Bronchial epithelial cell (primary cell): ENCODE data around the gene HAPLN2. TPM values are rescaled to one million over a fixed set of nuclear protein-coding genes. Genes with fewer than 3 reads are reported as not detected.

ENCODE experiments used
- DNase-seq: peaks from one replicate; pipeline ENCODE4 v3.0.0-alpha.2; 2010; ENCODE audit warnings: low read depth
- FAIRE-seq: peaks from 2 replicates; lab custom pipeline; 2011; peaks lifted over from hg19 to GRCh38; lab: Jason Lieb, UNC
- H3K27me3 ChIP-seq: 2 replicates; pipeline ENCODE4 v1.5.1; 2011; ENCODE audit warnings: low read length; ENCODE audit not compliant: control insufficient read depth, insufficient read depth
- H3K36me3 ChIP-seq: 2 replicates; pipeline ENCODE4 v1.5.1; 2011; ENCODE audit warnings: low read length; ENCODE audit not compliant: control insufficient read depth, insufficient read depth
- H3K4me3 ChIP-seq: 2 replicates; pipeline ENCODE4 v1.5.1; 2011; ENCODE audit warnings: mild to moderate bottlenecking, low read depth, low read length, control low read depth
- total RNA-seq: library from RNA; depleted of rRNA; stranded (reverse); fragments of >200 nt; gene quantifications from 2 replicates; pipeline ENCODE4 v1.2.1, GENCODE V29; 2014
- TF ChIP-seq, protein P1 (sequence below): IDR thresholded peaks from 2 replicates; pipeline ENCODE4 v1.5.1; 2011; ENCODE audit warnings: mild to moderate bottlenecking, moderate library complexity, low read length, control low read depth, inconsistent platforms; ENCODE audit not compliant: insufficient read depth, severe bottlenecking

Gene HAPLN2
- total RNA-seq, 1 donor from 2014 or later = under 0.01 TPM

DNA sequence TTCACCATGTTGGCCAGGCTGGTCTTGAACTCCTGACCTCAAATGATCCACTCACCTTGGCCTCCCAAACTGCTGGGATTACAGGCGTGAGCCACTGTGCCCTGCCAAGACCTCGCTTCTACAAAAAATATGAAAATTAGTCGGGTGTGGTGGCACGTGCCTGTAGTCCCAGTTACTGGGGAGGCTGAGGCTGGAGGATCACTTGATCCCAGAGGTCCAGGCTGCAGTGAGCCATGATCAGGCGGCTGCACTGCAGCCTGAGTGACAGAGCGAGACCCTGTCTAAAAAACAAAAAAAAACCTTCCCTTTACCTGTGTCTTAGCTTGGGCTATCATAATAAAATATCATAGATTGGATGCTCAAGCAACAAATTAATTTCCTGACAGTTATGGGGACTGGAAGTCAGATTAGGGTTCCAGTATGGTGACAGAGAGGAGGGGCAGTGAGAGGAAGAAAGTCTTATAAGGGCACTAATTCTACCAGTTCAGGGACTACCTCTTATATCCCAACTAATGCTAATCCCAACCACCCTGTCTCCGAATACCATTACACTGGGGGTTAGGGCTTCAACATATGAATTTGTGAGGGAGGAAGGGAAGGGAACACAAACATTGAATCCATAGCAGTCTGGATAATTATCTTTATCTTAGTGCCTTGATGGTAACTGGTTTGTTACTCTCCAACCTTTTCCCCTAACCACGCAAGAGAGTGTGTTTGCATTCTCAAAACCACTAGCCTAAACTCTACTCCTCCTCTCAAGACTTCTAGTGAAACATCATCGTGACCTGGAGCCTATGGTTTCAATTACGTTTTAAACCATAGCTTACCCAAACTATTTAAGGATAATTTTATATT, 28.7 kb upstream of the HAPLN2 start:
- H3K27me3 ChIP-seq = no peaks in the 10 kb centered on the region
- no peak for FAIRE-seq
- TF ChIP-seq, protein P1, sequence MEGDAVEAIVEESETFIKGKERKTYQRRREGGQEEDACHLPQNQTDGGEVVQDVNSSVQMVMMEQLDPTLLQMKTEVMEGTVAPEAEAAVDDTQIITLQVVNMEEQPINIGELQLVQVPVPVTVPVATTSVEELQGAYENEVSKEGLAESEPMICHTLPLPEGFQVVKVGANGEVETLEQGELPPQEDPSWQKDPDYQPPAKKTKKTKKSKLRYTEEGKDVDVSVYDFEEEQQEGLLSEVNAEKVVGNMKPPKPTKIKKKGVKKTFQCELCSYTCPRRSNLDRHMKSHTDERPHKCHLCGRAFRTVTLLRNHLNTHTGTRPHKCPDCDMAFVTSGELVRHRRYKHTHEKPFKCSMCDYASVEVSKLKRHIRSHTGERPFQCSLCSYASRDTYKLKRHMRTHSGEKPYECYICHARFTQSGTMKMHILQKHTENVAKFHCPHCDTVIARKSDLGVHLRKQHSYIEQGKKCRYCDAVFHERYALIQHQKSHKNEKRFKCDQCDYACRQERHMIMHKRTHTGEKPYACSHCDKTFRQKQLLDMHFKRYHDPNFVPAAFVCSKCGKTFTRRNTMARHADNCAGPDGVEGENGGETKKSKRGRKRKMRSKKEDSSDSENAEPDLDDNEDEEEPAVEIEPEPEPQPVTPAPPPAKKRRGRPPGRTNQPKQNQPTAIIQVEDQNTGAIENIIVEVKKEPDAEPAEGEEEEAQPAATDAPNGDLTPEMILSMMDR = no peak
- DNase-seq = no peak
- no peak overlapping the region for H3K4me3 ChIP-seq
- peaks cover 10% of the 10 kb centered on the region for H3K36me3 ChIP-seq

DNA sequence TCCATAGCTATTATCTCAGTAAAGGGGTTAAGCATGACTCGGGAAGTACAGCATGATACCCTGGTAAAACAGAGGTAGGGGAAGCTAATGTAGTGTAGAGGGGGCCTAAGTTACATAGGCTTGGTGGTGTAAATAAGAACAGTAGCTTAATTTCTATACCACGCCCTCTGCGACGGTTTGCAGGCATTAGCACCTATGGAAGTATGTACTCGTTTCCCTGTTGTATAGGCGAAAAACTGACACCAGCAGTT, 28.1 kb upstream of the HAPLN2 start:
- Histone ChIP-seq H3K4me3 (peak overlapping the region; percentile 89), H3K36me3 (peaks cover 15% of the 10 kb centered on the region), H3K27me3 (no peaks in the 10 kb centered on the region)
- no peak for DNase-seq
- TF ChIP-seq, protein P1 = no peak
- no peak for FAIRE-seq

DNA sequence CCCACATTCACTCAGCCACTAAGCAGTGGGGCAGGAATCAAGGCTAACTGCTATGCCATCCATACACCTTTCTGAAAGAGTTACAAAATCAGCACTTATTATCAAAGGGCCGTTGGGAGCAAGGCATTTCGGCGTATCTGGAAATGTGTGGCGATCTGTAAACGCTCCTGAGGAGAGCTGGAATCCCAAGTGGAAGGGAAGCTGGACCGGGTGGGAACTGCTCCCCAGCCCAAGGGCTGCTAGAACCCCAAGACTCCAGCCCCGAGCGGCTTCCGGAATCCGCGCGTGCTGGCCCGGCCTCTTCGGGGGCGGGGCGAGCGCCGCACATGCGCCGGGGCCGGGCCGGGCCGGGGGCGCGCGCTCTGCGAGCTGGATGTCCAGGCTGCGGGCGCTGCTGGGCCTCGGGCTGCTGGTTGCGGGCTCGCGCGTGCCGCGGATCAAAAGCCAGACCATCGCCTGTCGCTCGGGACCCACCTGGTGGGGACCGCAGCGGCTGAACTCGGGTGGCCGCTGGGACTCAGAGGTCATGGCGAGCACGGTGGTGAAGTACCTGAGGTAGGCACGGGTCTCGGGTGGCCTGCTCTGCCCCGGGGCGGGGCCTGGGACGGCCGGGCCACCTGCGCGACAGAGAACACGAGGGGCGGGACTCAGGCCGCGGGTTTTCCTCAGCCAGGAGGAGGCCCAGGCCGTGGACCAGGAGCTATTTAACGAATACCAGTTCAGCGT, 27.6 kb upstream of the HAPLN2 start, which contains the start of gene NAXE:
Gene NAXE, plus strand, starts transcription at position 345 of the 726 bp plus-strand sequence. Its CDS starts 29 bp downstream, at position 374.
- TF ChIP-seq, protein P1 = no peak
- FAIRE-seq (no peak), DNase-seq (peak; percentile 48)
- H3K27me3 ChIP-seq = no peaks in the 10 kb centered on the region
- peak within 1 kb of the TSS; percentile 89 for H3K4me3 ChIP-seq
- H3K36me3 ChIP-seq = peaks cover 18% of the 10 kb centered on the region

DNA sequence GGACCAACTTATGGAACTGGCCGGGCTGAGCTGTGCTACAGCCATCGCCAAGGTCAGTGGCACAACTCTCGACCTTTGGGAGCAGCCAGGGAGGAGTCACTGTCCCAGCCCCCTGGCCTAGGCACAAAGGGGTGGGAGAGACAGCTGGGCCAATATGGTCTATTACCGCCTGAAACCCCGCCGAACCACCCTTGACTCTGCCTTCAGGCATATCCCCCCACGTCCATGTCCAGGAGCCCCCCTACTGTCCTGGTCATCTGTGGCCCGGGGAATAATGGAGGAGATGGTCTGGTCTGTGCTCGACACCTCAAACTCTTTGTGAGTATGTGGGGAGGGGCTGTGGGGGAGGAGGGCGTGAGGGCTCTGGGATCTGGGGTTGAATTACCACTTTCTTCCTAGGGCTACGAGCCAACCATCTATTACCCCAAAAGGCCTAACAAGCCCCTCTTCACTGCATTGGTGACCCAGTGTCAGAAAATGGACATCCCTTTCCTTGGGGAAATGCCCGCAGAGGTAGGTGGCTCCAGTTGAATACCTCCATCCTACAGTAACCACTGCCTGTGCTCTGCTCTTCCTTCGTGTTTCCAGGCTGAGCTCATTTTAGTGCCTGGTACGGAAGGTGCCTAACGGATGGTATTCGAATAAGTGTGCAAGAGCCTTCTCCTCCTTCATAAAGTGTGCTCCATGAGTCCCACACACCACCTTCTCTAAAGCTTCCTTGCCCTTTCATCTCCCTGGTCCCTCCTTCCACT, 26.9 kb upstream of the HAPLN2 start:
- FAIRE-seq = no peak
- no peak for DNase-seq
- H3K27me3 ChIP-seq = no peaks in the 10 kb centered on the region
- H3K36me3 ChIP-seq = peaks cover 20% of the 10 kb centered on the region
- TF ChIP-seq, protein P1 = no peak
- H3K4me3 ChIP-seq = peak overlapping the region; percentile 89

DNA sequence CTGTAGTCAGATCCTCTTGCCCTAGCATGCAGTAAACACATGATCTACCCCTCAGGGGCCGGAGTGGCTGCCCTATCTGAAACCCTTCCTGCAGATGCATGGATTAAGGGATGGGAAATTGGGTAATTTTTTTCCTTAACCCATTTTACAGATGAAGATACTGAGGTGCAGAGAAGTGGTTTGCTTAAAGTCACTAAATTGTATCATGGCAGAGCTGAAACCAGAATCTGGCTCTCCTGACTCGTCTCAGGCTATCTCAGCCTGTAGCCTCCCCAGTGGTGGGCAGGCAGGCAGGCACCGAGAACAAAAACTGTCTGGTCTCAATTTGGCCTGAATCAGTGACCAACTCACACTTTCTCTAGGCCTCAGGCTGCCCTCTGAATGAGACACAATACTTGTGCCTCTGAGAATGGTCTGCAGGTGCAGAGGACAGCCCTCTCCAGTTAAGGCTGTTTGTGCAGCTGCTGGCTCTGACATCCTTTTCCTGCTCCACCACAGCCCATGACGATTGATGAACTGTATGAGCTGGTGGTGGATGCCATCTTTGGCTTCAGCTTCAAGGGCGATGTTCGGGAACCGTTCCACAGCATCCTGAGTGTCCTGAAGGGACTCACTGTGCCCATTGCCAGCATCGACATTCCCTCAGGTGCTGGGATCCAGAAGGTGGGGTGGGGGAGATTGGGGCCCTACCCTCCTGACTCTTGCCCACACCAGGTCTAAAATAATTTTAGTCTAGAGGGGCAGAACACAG, 26.1 kb upstream of the HAPLN2 start:
- no peak for FAIRE-seq
- no peak for DNase-seq
- Histone ChIP-seq H3K4me3 (no peak overlapping the region), H3K27me3 (no peaks in the 10 kb centered on the region), H3K36me3 (peaks cover 22% of the 10 kb centered on the region)
- TF ChIP-seq, protein P1 = no peak
